Activated effector memory CD4-positive, alpha-beta T cell treated with anti-CD3 and anti-CD28 coated beads, Interleukin-2, amount 50 U/mL, for 16 hours (primary cell): ENCODE measurements around the gene LRFN4.

Source experiments
- DNase-seq: peaks from one replicate; pipeline ENCODE4 v3.0.0-alpha.2; 2020

The LRFN4 gene

GRCh38 chr11:66874232-66874631 lies 17.4 kb downstream of the LRFN4 start:
- DNase-seq: no peak

GRCh38 chr11:66875378-66875777 lies 18.5 kb downstream of the LRFN4 start:
- DNase-seq: no peak

GRCh38 chr11:66877588-66878385 lies 20.9 kb downstream of the LRFN4 start:
- DNase-seq: no peak

- no peak for DNase-seq
Observed at GRCh38 chr11:66878474-66878873, 21.6 kb downstream of the LRFN4 start.

GRCh38 chr11:66879000-66879399 lies 22.1 kb downstream of the LRFN4 start:
- DNase-seq: no peak

GRCh38 chr11:66879583-66879982 lies 22.7 kb downstream of the LRFN4 start:
- DNase-seq: no peak

- no peak for DNase-seq
Observed at GRCh38 chr11:66879999-66880398, 23.1 kb downstream of the LRFN4 start.

GRCh38 chr11:66880496-66881450 lies 23.9 kb downstream of the LRFN4 start:
- DNase-seq: peak; percentile 62

- no peak for DNase-seq
Observed at GRCh38 chr11:66881451-66881835, 24.6 kb downstream of the LRFN4 start.

GRCh38 chr11:66881927-66882452 lies 25.1 kb downstream of the LRFN4 start:
- DNase-seq: no peak

GRCh38 chr11:66882561-66883015 lies 25.7 kb downstream of the LRFN4 start:
- no peak for DNase-seq

- DNase-seq: peak; percentile 86
Observed at GRCh38 chr11:66883016-66883965, 26.4 kb downstream of the LRFN4 start.

GRCh38 chr11:66884443-66884842 lies 27.6 kb downstream of the LRFN4 start:
- DNase-seq: no peak

- no peak for DNase-seq
Observed at GRCh38 chr11:66885469-66885868, 28.6 kb downstream of the LRFN4 start.

- no peak for DNase-seq
Observed at GRCh38 chr11:66885950-66886440, 29.1 kb downstream of the LRFN4 start.

GRCh38 chr11:66886671-66887221 lies 29.9 kb downstream of the LRFN4 start:
- no peak for DNase-seq

GRCh38 chr11:66887526-66887925 lies 30.7 kb downstream of the LRFN4 start:
- DNase-seq: no peak

- no peak for DNase-seq
Observed at GRCh38 chr11:66888282-66888681, 31.4 kb downstream of the LRFN4 start.

GRCh38 chr11:66889960-66890359 lies 33.1 kb downstream of the LRFN4 start:
- no peak for DNase-seq

- DNase-seq: peak; percentile 80
Observed at GRCh38 chr11:66891851-66892660, 35.2 kb downstream of the LRFN4 start.

- no peak for DNase-seq
Observed at GRCh38 chr11:66892911-66893310, 36.0 kb downstream of the LRFN4 start.
